H9 (cell line): Measurements from ENCODE around the gene VSIG10L. TPM values are rescaled to one million over a fixed set of nuclear protein-coding genes. Genes with fewer than 3 reads are reported as not detected.

Source experiments
- DNase-seq: peaks from one replicate; pipeline ENCODE4 v3.0.0-alpha.2; 2017
- H2AFZ ChIP-seq: one replicate; pipeline ENCODE4 v1.6.1; 2013; ENCODE audit warnings: mild to moderate bottlenecking, low read length, control low read depth, moderate library complexity
- H2AK5ac ChIP-seq: 2 replicates; pipeline ENCODE4 v1.6.1; 2013; ENCODE audit warnings: low read length, control low read depth, mixed read lengths; ENCODE audit not compliant: insufficient read length
- H2BK120ac ChIP-seq: one replicate; pipeline ENCODE4 v1.6.1; 2013; ENCODE audit warnings: low read depth, mild to moderate bottlenecking, low read length, control low read depth, inconsistent platforms; ENCODE audit not compliant: poor library complexity, severe bottlenecking
- H2BK12ac ChIP-seq: 2 replicates; pipeline ENCODE4 v1.6.1; 2013; ENCODE audit warnings: low read length, control low read depth, mixed read lengths, low read depth; ENCODE audit not compliant: insufficient read length
- H2BK15ac ChIP-seq: 2 replicates; pipeline ENCODE4 v1.6.1; 2013; ENCODE audit warnings: low read depth, low read length, control low read depth
- H2BK20ac ChIP-seq: one replicate; pipeline ENCODE4 v1.6.1; 2013; ENCODE audit warnings: low read depth, mild to moderate bottlenecking, low read length, control low read depth, inconsistent platforms; ENCODE audit not compliant: poor library complexity, severe bottlenecking
- H2BK5ac ChIP-seq: 2 replicates; pipeline ENCODE4 v1.6.1; 2013; ENCODE audit warnings: low read length, control low read depth, mixed read lengths; ENCODE audit not compliant: insufficient read length
- H3K14ac ChIP-seq: 2 replicates; pipeline ENCODE4 v1.6.1; 2013; ENCODE audit warnings: low read length, control low read depth; ENCODE audit not compliant: insufficient read depth
- H3K18ac ChIP-seq: 2 replicates; pipeline ENCODE4 v1.6.1; 2013; ENCODE audit warnings: low read depth, mild to moderate bottlenecking, mixed read lengths, low read length, control low read depth; ENCODE audit not compliant: insufficient read length
- H3K23ac ChIP-seq: 2 replicates; pipeline ENCODE4 v1.6.1; 2013; ENCODE audit warnings: low read length, control low read depth, mixed read lengths, low read depth; ENCODE audit not compliant: insufficient read length
- H3K23me2 ChIP-seq: 2 replicates; pipeline ENCODE4 v1.6.1; 2013; ENCODE audit warnings: low read depth, mild to moderate bottlenecking, mixed read lengths, low read length, control low read depth; ENCODE audit not compliant: insufficient read length, poor library complexity, severe bottlenecking
- H3K27ac ChIP-seq: 2 replicates; pipeline ENCODE4 v1.5.1; 2013; ENCODE audit warnings: low read length, control low read depth, mixed read lengths, low read depth; ENCODE audit not compliant: insufficient read length
- H3K27me3 ChIP-seq: 2 replicates; pipeline ENCODE4 v1.6.1; 2013; ENCODE audit warnings: low read length, control low read depth, inconsistent platforms; ENCODE audit not compliant: insufficient read depth
- H3K4ac ChIP-seq: 2 replicates; pipeline ENCODE4 v1.6.1; 2013; ENCODE audit warnings: low read depth, mild to moderate bottlenecking, control low read depth, inconsistent platforms, low read length, moderate library complexity
- H3K4me1 ChIP-seq: 2 replicates; pipeline ENCODE4 v1.6.1; 2013; ENCODE audit warnings: low read length, control low read depth, inconsistent platforms; ENCODE audit not compliant: insufficient read depth
- H3K4me2 ChIP-seq: 2 replicates; pipeline ENCODE4 v1.6.1; 2013; ENCODE audit warnings: low read length, control low read depth, mixed read lengths; ENCODE audit not compliant: insufficient read length, insufficient read depth
- H3K56ac ChIP-seq: 2 replicates; pipeline ENCODE4 v1.6.1; 2013; ENCODE audit warnings: low read depth, mild to moderate bottlenecking, mixed read lengths, low read length, control low read depth; ENCODE audit not compliant: insufficient read length
- H3K79me1 ChIP-seq: 2 replicates; pipeline ENCODE4 v1.6.1; 2013; ENCODE audit warnings: low read depth, mild to moderate bottlenecking, moderate library complexity, low read length, control low read depth, inconsistent platforms; ENCODE audit not compliant: insufficient read depth, poor library complexity, severe bottlenecking
- H3K79me2 ChIP-seq: 2 replicates; pipeline ENCODE4 v1.6.1; 2013; ENCODE audit warnings: low read length, control low read depth, inconsistent platforms; ENCODE audit not compliant: insufficient read depth
- H3K9ac ChIP-seq: 2 replicates; pipeline ENCODE4 v1.6.1; 2013; ENCODE audit warnings: low read length, control low read depth, mixed read lengths; ENCODE audit not compliant: insufficient read length; ENCODE audit errors: extremely low read depth
- H3K9me3 ChIP-seq: one replicate; pipeline ENCODE4 v1.6.1; 2013; ENCODE audit warnings: low read depth, low read length, inconsistent platforms; ENCODE audit not compliant: control insufficient read depth
- H3T11ph ChIP-seq: one replicate; pipeline ENCODE4 v1.6.1; 2013; ENCODE audit warnings: mild to moderate bottlenecking, low read length, control low read depth, inconsistent platforms
- H4K20me1 ChIP-seq: one replicate; pipeline ENCODE4 v1.6.1; 2013; ENCODE audit not compliant: control insufficient read depth, insufficient read length, insufficient read depth
- H4K5ac ChIP-seq: 2 replicates; pipeline ENCODE4 v1.6.1; 2013; ENCODE audit warnings: low read depth, mild to moderate bottlenecking, mixed read lengths, low read length, control low read depth; ENCODE audit not compliant: insufficient read length
- H4K8ac ChIP-seq: replicated peaks from 2 replicates; pipeline ENCODE4 v1.6.1; 2013; ENCODE audit warnings: low read length, control low read depth, mixed read lengths, low read depth; ENCODE audit not compliant: insufficient read length
- H4K91ac ChIP-seq: 2 replicates; pipeline ENCODE4 v1.6.1; 2013; ENCODE audit warnings: low read depth, mild to moderate bottlenecking, moderate library complexity, mixed read lengths, low read length, control low read depth; ENCODE audit not compliant: insufficient read length
- H3K27ac Mint-ChIP-seq, 3 experiments: 2 replicates in 2 of 3; 3 replicates in 1 of 3; pipeline ENCODE4 v1.8.0; 2020 to 2021; ENCODE audit warnings: mixed read lengths in 3 of 3, mild to moderate bottlenecking in 1 of 3, moderate library complexity in 1 of 3
- H3K27me3 Mint-ChIP-seq: 2 replicates; pipeline ENCODE4 v1.8.0; 2021; ENCODE audit warnings: low read depth, mild to moderate bottlenecking, moderate library complexity, mixed read lengths
- H3K36me3 Mint-ChIP-seq, 3 experiments: 2 replicates in 2 of 3; 3 replicates in 1 of 3; pipeline ENCODE4 v1.8.0; 2020 to 2021; ENCODE audit warnings: low read depth in 3 of 3, mixed read lengths in 3 of 3; ENCODE audit not compliant: insufficient read depth in 1 of 3
- H3K4me1 Mint-ChIP-seq, 2 experiments: 2 replicates each; pipeline ENCODE4 v1.8.0; 2020; ENCODE audit warnings: mixed read lengths in 2 of 2
- H3K4me3 Mint-ChIP-seq, 2 experiments: 2 replicates in 1 of 2; 3 replicates in 1 of 2; pipeline ENCODE4 v1.8.0; 2020 to 2021; ENCODE audit warnings: mild to moderate bottlenecking in 2 of 2, mixed read lengths in 2 of 2, moderate library complexity in 1 of 2
- H3K9me3 Mint-ChIP-seq, 2 experiments: 2 replicates in 1 of 2; 3 replicates in 1 of 2; pipeline ENCODE4 v1.8.0; 2020; ENCODE audit warnings: mild to moderate bottlenecking in 2 of 2, mixed read lengths in 2 of 2, moderate library complexity in 1 of 2
- WGBS: extraction: QIAGEN DNeasy Blood & Tissue Kit; methylation state at CpG from one replicate; pipeline ENCODE4 v1.1.7; 2013; ENCODE audit warnings: missing lambda C conversion rate, low lambda C conversion rate, mixed read lengths; ENCODE audit not compliant: insufficient read length; ENCODE audit errors: extremely low coverage; 5-methylcytosine and 5-hydroxymethylcytosine counted together
- total RNA-seq: library from RNA; stranded (reverse); gene quantifications from 2 replicates; pipeline ENCODE4 v1.2.1, GENCODE V29; 2021
- TF ChIP-seq, protein P1 (sequence below): fragments of 200-600 bp; sonication (generic); conservative IDR thresholded peaks from 3 replicates; pipeline ENCODE4 v1.8.0; 2021; ENCODE audit warnings: antibody characterized with exemption, mild to moderate bottlenecking

The VSIG10L gene
- total RNA-seq, 1 experiment from 2014 or later: 5.6 TPM

DNA sequence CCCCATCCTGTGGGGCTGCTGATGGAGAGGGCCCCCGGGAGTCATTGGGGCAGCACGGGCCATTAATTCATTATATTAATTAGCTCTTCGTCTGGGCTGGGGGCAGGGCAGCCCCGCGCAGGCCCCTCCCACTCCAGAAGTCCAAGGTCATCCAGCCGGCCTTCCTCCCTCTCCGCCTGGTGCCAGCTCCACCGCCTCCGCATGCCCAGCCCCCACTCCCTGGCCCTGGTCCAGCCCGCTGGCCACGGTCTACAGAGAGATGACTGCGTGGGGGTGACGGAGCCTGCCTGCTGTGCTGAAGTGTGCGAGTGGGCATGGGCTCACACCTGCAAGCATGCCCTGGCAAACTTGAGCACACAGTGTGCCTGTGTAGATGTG, 21.7 kb downstream of the VSIG10L start:
- Histone ChIP-seq H3K4me1 (no peaks in the 10 kb centered on the region; the same call in 1 of the 2 replicates), H4K91ac (no peak overlapping the region), H3K27me3 (no peaks in the 10 kb centered on the region), H4K8ac (no peak overlapping the region), H3K27ac (no peak overlapping the region), H3K14ac (no peak overlapping the region), H3K4ac (no peak overlapping the region), H4K20me1 (no peaks in the 10 kb centered on the region), H2AFZ (no peak overlapping the region), H2BK120ac (no peak overlapping the region), H3K4me2 (no peak overlapping the region), H2BK5ac (no peak overlapping the region), H3K9me3 (no peaks in the 10 kb centered on the region), H3K79me1 (no peaks in the 10 kb centered on the region), H3T11ph (no peak overlapping the region), H3K23ac (no peak overlapping the region), H2BK15ac (no peak overlapping the region), H3K23me2 (no peaks in the 10 kb centered on the region), H3K18ac (no peak overlapping the region), H2AK5ac (no peak overlapping the region), H3K56ac (no peak overlapping the region), H4K5ac (no peak overlapping the region), H3K79me2 (no peaks in the 10 kb centered on the region), H2BK20ac (no peak overlapping the region), H3K9ac (no peak overlapping the region), H2BK12ac (no peak overlapping the region)
- Mint-ChIP-seq H3K27ac (no peak overlapping the region; a peak in 1 of 7 replicates), H3K9me3 (no peaks in the 10 kb centered on the region; a peak in 1 of 5 replicates), H3K36me3 (peaks cover 3 to 12% (median 8%) of the 10 kb centered on the region in 3 experiments; a peak in 5 of 7 replicates), H3K27me3 (peaks cover 5% of the 10 kb centered on the region), H3K4me1 (peaks cover 4 to 9% of the 10 kb centered on the region in 2 experiments; a peak in 3 of 4 replicates), H3K4me3 (no peak overlapping the region)
- TF ChIP-seq, protein P1, sequence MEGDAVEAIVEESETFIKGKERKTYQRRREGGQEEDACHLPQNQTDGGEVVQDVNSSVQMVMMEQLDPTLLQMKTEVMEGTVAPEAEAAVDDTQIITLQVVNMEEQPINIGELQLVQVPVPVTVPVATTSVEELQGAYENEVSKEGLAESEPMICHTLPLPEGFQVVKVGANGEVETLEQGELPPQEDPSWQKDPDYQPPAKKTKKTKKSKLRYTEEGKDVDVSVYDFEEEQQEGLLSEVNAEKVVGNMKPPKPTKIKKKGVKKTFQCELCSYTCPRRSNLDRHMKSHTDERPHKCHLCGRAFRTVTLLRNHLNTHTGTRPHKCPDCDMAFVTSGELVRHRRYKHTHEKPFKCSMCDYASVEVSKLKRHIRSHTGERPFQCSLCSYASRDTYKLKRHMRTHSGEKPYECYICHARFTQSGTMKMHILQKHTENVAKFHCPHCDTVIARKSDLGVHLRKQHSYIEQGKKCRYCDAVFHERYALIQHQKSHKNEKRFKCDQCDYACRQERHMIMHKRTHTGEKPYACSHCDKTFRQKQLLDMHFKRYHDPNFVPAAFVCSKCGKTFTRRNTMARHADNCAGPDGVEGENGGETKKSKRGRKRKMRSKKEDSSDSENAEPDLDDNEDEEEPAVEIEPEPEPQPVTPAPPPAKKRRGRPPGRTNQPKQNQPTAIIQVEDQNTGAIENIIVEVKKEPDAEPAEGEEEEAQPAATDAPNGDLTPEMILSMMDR: no peak
- DNase-seq: no peak
- no CpG with 5 or more reads among the region's 14 CpGs for WGBS
